Activated CD4-positive, CD25-positive, alpha-beta regulatory T cell (primary cell): ENCODE results near the gene INTS6.
"Not testable (repeated sequence)": the region's sequence is repeated elsewhere in the genome, so short reads cannot be mapped to it uniquely, and the experiment has no call there.

Experiments
- DNase-seq, 4 experiments: peaks; one replicate each; lab custom pipeline; 2025; lab: John Stamatoyannopoulos, UW

Gene INTS6

DNA sequence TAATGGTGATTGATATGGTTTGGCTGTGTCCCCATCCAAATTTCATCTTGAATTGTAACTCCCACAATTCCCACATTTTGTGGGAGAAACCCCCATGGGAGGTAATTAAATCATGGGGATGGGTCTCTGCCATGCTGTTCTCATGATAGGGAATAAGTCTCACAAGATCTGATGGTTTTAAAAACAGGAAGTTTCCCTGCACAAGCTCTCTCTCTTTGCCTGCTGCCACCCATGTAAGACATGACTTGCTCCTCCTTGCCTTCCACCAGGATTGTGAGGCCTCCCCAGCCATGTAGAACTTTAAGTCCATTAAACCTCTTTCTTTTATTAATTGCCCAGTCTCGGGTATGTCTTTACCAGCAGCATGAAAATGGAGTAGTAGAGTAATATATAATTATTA, 37.5 kb downstream of the INTS6 start:
- not testable (repeated sequence) for DNase-seq

DNA sequence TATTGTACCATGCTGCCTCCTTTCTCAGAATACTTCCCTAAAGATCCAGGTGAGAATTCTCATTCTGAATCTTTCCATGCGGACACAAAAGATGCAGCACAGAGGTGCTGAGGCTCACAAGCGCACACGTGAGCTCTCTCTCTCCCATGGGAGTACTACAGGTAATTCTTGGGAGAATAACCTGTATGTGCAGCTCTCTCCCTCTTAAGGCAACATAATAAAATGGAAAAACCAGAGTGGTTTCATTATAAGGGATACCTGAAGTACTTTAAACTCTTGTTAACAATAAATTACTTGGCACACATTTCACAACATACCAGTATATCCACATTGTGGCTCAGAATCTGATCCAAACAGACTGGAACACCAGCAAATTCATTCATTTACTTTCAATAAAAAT, 40.4 kb downstream of the INTS6 start:
- DNase-seq, result no peak

DNA sequence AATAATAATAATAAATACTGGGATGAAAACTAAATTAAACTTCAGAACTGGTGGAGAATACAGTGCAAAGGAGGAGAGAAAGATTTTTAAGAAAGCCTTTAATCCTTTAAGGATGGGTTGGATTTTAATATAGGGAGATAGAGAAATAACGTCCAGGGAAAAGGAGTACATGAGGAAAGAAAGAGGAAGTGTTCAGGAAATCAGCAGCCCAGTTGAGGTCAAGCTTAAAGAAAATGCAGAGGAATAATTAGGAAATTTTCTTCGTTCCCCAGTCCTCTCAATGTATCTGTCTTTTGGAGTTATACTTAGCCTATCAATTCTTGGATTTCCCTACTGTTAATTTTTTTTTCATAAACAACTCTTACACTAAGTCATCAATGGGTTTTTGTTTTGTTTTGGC, 47.7 kb downstream of the INTS6 start:
- no peak for DNase-seq

DNA sequence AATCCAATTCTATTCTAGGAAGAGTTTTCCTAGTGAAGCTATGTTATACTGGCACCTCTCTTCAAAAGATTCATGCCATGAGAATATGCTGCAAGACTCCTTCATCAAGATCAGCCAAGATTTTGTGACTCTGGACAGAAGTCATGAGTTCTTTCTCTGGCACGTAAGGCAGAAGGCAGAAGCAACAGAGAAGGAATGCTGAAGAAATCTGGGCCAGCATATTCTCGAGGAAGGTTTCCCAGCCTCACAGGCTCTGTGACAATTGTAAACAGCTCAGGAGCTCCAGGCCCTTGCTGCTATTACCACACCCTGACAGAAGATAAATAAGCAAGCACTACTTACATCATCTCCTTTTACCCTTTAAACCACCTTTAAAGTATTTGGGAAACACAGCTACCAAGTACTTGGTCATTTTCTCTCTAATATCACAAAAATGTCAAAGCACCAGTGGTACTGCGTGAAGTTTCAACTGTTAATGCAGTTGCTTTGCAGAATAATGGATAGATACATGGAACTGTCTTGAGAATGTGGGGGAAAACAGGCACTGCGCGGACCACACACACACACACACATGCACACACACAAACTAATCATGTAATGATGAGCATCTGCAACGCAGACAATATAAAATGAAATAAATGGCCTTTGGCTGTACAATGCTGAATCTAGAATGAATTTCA, 55.4 kb downstream of the INTS6 start:
- DNase-seq, result no peak

DNA sequence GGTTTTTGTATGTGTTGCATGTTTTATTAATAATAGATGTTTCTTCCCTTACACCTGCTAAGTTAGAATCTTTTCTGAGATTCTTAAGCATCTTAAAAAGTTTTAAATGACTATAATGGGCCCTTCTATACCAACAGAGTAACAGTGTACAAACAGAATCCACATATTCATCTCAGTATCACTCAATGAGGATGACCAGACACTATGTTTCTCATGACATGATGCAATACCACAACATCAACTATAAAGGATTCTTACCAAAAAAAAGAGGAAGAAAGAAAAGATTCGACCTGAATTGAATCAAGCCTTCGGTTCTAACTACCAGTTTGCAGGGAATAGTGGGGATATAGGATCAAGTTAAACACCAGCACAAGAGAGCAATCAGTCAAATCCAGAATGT, 56.5 kb downstream of the INTS6 start:
- DNase-seq, result no peak

DNA sequence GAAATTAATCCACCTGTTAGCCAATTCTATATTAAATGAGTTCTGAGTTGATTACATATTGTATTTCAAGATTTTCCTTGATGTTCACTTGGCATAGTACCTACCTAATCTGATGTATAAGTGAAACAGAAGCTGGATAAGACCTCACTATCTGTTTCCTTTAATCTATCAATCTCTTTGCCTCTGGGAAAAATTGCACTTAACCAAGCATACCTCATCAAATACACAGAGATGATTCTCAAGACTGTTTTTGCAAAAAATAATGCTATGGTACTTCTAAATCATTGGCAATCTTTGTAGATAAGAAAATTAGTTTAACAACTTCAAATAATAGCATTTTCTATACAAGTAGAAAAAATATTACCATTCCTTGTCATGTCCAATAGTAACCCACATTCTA, 58.1 kb downstream of the INTS6 start:
- no peak for DNase-seq

DNA sequence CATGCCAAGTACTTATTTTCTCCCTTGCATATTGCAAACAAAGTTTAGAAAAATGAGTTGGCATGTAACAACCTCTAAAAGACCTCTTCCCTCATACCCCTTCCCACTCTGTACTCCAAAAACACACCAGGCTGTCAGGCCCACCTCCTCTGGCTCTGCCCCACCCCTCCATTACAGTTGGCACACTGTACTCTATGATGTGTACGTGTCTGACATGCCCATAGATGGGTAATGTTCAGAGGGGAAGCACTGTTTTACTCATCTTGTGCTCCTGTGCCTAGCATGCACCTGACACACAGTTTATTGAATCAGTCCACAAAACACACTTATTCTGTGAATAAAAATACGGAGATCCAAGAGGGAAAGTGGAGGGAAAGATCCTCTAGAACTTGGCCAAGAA, 67.7 kb downstream of the INTS6 start:
- no peak for DNase-seq

DNA sequence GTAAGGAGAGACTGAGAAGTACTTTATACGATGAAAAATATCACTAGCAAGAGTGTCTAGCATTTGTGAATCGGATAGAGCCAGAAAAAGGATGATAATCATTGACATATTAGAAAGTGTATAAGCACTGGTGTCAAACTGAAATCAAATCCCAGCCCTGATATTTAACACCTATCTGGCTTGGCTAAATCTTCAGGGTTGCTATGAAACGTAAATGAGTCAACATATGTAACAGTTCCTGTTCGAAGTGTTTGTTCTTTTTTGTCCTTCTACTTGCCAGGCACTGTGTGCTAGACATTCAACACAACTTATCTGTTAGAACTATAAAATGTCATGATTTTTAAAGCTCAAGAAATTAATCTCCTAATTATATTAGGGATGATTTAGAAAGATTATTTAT, 72.6 kb downstream of the INTS6 start:
- DNase-seq, result no peak

DNA sequence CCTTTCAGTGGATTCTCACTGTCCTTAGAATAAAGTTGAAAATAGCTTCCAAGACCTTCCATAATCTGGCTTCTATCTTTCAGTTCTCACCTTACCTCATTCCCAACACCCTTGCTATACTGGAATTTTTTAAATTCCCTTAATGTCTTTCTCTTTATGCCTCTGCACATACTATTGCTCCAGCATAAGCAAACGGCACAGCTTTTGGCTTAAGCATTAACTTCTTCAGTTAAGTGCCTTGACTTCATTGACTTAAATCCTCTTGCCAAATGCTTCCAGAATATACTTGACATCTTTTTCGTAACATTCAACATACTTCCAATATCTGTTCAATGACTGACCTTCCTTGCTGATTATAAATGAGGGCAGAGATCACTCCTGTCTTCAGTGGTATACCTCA, 79.4 kb downstream of the INTS6 start:
- no peak for DNase-seq

DNA sequence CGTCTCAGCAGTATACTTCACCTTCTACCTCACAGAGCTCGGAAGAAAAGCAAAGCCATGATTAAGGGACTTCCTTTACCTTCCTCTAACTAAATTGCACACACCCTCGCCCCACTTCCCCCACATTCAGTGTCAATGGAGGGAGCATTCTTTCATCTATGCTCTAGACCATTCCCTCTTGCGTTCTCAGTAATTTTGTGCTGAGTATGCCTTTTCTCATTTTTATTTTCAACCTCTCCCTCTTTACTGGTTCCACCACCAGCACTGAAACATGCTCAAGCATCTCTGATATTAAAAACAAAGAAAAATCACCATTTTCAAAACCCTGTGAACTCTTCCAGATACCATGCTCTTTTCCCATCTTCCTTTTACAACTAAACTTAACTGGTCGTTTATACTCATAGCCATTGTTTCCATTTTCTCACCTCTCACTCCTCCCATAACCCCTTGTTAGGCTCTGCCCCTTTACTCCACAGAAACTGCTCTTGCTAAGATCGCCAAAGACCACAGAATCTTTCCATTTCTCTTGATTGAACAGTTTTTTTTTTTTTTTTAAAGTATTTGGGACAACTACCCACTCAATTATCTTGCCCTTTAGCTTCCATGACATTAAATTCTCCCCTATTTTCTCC, 81.0 kb downstream of the INTS6 start:
- DNase-seq, result no peak

DNA sequence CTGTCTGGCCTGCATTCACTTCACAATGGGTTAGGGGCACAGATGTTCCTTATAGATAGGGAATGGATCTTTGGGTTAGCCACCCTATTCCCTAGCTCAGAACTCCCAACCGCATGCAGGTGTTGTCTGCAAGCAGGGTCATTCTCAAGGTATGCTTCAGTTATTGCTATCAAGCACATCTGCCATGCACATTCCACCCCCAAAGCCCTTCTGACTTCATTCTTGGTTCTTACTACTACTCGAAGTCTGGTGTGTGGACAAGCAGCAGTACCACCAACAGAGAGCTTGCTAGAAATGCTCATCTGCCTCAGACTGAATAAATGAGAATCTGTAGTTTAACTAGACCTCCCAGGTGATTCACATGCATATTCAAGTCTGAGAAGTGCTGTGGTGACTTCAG, 82.0 kb downstream of the INTS6 start:
- DNase-seq, result no peak

DNA sequence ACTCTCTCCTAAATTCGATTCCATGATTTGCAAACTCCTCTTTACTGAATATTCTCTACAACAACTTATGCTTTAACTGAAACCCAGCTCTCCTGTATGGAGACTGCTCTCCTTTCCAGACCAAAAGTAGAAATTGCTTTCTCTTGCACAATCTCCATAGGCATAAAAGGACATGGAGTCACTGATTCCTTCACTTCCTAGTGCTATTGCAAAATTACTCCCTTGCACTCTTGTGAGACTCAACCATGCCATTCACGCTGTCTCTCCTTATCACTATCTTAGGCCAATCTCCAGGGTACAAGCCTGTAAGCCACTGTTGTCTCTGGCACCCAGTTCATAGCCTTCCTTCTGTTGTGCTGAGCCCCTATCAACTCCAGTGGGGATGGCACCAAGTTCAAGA, 82.7 kb downstream of the INTS6 start:
- no peak for DNase-seq

DNA sequence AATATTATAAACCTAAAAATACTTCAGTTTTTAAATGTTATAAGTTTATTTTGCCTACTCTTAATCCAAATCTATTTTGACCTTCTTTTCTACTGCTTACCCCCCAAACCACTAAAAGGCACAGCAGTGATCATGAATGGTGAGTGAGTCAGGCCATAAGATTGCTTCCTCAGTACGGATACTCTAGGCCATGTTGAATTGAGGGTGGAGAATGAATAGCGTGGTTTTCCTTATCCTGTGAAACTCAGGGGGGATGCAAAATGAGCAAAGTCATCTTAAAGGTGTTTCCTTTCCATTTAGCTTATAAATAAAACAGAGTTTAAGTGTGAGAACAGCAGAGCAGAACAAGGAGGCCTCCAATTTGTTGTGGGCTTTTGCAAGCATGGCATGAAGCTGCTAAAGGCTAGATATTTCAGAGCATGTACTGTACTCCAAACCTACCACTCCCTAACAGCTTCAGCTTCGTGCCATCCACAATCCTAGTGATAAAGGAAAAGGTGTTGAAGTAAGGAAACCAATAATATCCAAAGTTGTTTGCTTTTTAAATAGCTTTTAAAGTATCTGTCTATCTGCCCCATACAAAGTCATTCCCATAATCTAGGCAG, 88.3 kb downstream of the INTS6 start:
- DNase-seq, result no peak

DNA sequence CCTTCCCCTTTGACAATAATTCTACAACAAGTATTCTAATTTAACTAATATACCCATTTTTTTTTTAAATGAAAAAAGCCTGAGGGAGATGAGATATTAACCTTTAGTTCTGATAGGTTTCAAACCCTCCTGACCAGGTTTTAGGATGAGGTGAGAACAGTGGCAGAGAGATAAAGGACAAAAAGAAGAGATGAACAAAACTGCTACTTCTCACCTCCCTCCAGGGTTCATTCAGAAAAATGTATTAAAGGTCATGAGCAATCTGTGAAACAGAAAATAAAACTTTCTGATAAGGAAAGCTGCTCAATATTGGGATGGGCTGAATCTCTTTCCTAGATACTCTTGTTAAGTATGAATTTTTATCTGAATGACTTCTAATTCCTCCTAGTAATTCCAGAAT, 89.2 kb downstream of the INTS6 start:
- no peak for DNase-seq

DNA sequence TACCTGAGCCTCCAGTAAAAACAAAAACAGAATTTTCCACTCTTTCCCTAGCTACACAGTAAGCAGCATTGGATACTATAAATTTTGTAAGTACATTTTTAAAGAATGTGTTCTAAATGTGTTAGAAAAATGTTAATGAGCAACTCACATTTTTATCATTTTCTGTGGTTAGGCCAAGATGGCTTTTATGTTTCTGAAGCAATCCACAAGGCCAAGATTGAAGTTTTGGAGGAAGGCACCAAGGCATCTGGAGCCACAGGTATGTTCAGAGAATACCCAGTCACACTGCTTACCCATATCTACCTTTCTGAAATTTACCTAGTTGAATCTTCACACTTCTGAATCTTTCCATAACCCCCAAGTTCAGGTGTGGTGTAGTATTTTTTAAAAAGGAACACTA, 91.7 kb downstream of the INTS6 start:
- no peak for DNase-seq

DNA sequence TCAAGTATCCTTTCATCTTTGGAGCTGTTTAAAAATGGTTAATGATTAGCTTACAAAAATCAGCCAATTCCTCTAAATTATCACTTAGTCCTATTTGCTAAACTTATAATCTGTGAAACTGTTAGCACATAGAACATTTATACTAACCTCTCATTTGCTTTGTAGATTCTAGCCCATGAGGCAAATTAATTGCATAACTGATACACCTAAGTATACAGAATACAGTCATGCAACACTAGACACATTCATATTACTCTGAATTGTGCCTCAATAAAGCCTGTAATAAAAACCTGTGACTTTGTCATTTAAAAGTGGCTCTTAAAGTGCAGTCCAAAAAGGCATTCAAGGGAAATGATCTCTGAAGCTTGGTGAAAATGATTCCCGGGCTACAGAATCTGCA, 92.3 kb downstream of the INTS6 start:
- DNase-seq, result no peak

DNA sequence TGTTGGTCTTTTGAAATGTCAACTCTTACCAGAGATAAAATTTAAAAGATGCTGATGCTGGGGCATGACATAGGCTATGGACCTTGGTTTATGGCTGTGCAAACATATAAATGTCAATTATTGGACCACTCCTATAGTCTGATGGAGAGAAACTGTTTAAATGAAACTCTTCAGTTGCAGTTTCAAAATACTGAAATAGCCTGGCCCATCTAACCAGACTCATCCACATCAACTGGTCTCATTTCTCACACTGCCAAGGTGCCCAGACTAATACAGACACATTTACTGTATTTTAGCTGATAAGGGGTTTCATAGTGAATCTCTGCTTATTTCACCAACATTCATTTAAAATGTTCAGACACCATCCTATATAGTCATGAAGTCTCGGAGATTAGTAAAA, 93.5 kb downstream of the INTS6 start:
- DNase-seq, result no peak

DNA sequence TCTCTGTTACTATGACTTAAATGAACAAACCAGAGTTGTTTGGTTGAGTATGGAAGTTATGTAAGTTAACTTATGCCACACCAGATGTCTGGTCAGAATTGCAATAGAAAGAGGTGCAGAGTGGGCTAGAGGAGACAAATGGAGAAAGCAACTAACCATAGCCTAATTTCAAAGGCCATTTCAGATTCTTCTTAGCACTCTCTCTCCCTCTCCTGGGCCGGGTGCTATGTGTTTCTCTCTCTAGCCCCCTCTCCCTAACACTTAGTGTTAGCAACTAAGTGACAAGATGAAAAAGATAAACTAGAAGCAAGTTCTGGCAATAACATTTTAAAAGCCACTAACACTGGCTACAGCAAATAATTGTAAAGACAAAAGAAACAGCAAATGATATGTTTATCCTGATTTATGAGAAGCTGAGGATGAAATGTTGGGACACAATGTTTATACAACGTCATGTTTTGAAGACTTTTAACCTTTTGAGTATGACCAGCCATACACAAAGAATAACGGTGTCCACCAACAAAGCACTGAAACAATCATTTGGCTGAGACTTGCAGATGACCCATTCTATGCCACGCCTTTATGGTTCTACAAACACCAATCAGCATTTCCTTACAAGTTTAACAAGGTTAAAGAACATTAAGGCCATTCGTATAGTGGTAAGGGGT, 94.8 kb downstream of the INTS6 start:
- DNase-seq, result no peak

DNA sequence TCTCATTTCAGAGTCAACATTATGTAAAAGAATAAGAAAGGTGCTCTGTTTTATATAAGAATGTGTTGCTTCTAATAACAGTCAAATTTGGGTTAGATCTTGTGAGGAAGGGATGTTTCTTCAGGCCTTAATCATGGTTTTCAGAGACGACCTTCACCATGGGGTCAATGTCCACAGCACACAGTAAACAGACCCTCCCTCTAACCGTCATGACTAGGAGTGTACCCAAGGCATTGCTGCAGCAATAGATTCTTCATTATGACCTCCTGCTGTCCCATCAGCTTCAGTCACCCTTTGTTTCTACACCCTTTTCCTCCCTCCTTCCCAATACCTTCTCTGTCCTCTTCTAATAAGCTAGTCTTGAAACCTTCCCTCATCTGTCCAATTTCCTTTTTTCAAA, 97.6 kb downstream of the INTS6 start:
- DNase-seq, result no peak

DNA sequence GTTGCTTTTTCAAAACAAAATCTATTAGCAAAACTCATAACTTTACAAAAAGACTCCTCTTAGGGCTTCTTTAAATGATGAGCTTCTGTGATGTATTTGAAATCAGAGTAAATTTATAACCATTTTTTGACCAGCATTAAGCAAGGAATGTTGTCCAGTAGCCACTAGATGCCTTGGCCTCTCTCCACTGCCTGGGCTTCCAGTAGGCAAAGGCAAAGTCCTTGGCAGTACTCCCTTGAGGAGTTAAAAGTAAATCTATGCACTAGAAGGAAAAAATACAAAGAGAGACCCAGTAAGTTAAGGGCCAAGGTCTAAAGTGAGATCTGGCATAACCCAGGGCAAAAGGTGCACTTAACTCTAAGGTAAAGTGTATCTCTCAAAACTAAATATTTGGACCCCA, 103.8 kb downstream of the INTS6 start:
- DNase-seq, result no peak

DNA sequence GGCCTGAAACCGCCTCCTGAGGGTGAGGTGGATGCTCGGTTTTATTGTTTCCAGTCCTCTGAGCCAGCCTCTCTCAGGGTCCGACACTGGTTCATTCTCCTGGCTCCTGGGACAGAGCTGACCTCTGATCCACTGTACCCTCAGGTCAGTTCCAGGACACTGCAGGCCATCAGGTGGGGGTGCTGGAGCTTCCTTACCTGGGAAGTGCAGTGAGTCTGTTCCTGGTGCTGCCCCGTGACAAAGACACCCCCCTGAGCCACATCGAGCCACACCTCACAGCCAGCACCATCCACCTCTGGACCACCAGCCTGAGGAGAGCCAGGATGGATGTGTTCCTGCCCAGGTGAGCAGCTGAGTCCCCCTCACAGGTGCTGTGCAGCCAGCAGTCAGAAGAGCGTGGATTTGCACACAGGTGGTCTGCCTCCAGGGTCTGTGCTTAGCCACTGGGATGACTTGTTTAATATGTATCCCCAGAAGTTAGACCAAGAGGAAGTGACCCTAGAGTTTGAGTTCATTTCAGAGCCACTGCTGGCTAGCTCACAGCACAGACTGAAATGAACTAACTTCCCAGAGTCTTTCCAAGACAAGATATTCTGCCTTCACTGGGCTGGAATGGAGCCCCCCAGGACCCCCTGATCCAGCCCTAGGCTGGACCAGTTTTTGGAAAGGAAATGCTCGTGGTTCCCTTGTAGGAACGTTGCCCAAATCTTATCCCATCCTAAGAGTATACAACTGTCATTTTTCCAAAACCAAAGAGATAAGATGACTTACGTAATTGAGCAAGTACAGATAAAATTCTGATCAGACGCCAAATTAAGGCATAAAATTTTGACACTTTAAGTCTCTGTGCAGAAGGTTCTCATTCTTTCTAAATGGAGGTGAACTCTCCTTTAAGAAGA, 104.5 kb downstream of the INTS6 start:
- no peak for DNase-seq

DNA sequence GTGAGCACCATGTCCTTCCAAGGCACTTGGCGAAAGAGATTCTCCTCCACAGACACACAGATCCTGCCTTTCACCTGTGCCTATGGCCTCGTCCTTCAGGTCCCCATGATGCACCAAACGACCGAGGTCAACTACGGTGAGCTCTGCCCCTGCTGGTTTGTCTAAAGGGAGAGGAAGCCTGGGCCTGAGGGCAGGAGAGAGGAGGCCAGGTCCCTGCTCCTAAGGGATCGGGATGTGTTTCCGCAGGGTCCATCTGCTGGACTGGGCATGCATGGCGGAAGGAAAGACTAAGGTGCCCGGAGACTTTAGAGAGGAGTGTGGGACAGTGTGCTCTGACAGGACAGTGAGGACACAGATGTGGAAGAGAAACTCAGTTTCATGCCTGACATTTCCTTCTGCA, 105.7 kb downstream of the INTS6 start:
- no peak for DNase-seq
